ENCODE data around the gene UNCX.

- TF ChIP-seq POLR2A (IDR thresholded peaks at IDR 0.05): no peak
- TF ChIP-seq CTCF (IDR thresholded peaks at IDR 0.05): no peak
These were observed 9.1 kb downstream of the UNCX start for GRCh38 chr7:1241603-1242255.
